H9 (cell line): ENCODE measurements around the gene ADSL. TPM values are rescaled to one million over a fixed set of nuclear protein-coding genes. Genes with fewer than 3 reads are reported as not detected.

Experiments
- DNase-seq: peaks from one replicate; pipeline ENCODE4 v3.0.0-alpha.2; 2017
- H2AFZ ChIP-seq: one replicate; pipeline ENCODE4 v1.6.1; 2013; ENCODE audit warnings: mild to moderate bottlenecking, low read length, control low read depth, moderate library complexity
- H2AK5ac ChIP-seq: 2 replicates; pipeline ENCODE4 v1.6.1; 2013; ENCODE audit warnings: low read length, control low read depth, mixed read lengths; ENCODE audit not compliant: insufficient read length
- H2BK120ac ChIP-seq: one replicate; pipeline ENCODE4 v1.6.1; 2013; ENCODE audit warnings: low read depth, mild to moderate bottlenecking, low read length, control low read depth, inconsistent platforms; ENCODE audit not compliant: poor library complexity, severe bottlenecking
- H2BK12ac ChIP-seq: 2 replicates; pipeline ENCODE4 v1.6.1; 2013; ENCODE audit warnings: low read length, control low read depth, mixed read lengths, low read depth; ENCODE audit not compliant: insufficient read length
- H2BK15ac ChIP-seq: 2 replicates; pipeline ENCODE4 v1.6.1; 2013; ENCODE audit warnings: low read depth, low read length, control low read depth
- H2BK20ac ChIP-seq: one replicate; pipeline ENCODE4 v1.6.1; 2013; ENCODE audit warnings: low read depth, mild to moderate bottlenecking, low read length, control low read depth, inconsistent platforms; ENCODE audit not compliant: poor library complexity, severe bottlenecking
- H2BK5ac ChIP-seq: 2 replicates; pipeline ENCODE4 v1.6.1; 2013; ENCODE audit warnings: low read length, control low read depth, mixed read lengths; ENCODE audit not compliant: insufficient read length
- H3K14ac ChIP-seq: 2 replicates; pipeline ENCODE4 v1.6.1; 2013; ENCODE audit warnings: low read length, control low read depth; ENCODE audit not compliant: insufficient read depth
- H3K18ac ChIP-seq: 2 replicates; pipeline ENCODE4 v1.6.1; 2013; ENCODE audit warnings: low read depth, mild to moderate bottlenecking, mixed read lengths, low read length, control low read depth; ENCODE audit not compliant: insufficient read length
- H3K23ac ChIP-seq: 2 replicates; pipeline ENCODE4 v1.6.1; 2013; ENCODE audit warnings: low read length, control low read depth, mixed read lengths, low read depth; ENCODE audit not compliant: insufficient read length
- H3K23me2 ChIP-seq: 2 replicates; pipeline ENCODE4 v1.6.1; 2013; ENCODE audit warnings: low read depth, mild to moderate bottlenecking, mixed read lengths, low read length, control low read depth; ENCODE audit not compliant: insufficient read length, poor library complexity, severe bottlenecking
- H3K27ac ChIP-seq: 2 replicates; pipeline ENCODE4 v1.5.1; 2013; ENCODE audit warnings: low read length, control low read depth, mixed read lengths, low read depth; ENCODE audit not compliant: insufficient read length
- H3K27me3 ChIP-seq: 2 replicates; pipeline ENCODE4 v1.6.1; 2013; ENCODE audit warnings: low read length, control low read depth, inconsistent platforms; ENCODE audit not compliant: insufficient read depth
- H3K4ac ChIP-seq: 2 replicates; pipeline ENCODE4 v1.6.1; 2013; ENCODE audit warnings: low read depth, mild to moderate bottlenecking, control low read depth, inconsistent platforms, low read length, moderate library complexity
- H3K4me1 ChIP-seq: 2 replicates; pipeline ENCODE4 v1.6.1; 2013; ENCODE audit warnings: low read length, control low read depth, inconsistent platforms; ENCODE audit not compliant: insufficient read depth
- H3K4me2 ChIP-seq: 2 replicates; pipeline ENCODE4 v1.6.1; 2013; ENCODE audit warnings: low read length, control low read depth, mixed read lengths; ENCODE audit not compliant: insufficient read length, insufficient read depth
- H3K56ac ChIP-seq: 2 replicates; pipeline ENCODE4 v1.6.1; 2013; ENCODE audit warnings: low read depth, mild to moderate bottlenecking, mixed read lengths, low read length, control low read depth; ENCODE audit not compliant: insufficient read length
- H3K79me1 ChIP-seq: 2 replicates; pipeline ENCODE4 v1.6.1; 2013; ENCODE audit warnings: low read depth, mild to moderate bottlenecking, moderate library complexity, low read length, control low read depth, inconsistent platforms; ENCODE audit not compliant: insufficient read depth, poor library complexity, severe bottlenecking
- H3K79me2 ChIP-seq: 2 replicates; pipeline ENCODE4 v1.6.1; 2013; ENCODE audit warnings: low read length, control low read depth, inconsistent platforms; ENCODE audit not compliant: insufficient read depth
- H3K9ac ChIP-seq: 2 replicates; pipeline ENCODE4 v1.6.1; 2013; ENCODE audit warnings: low read length, control low read depth, mixed read lengths; ENCODE audit not compliant: insufficient read length; ENCODE audit errors: extremely low read depth
- H3K9me3 ChIP-seq: one replicate; pipeline ENCODE4 v1.6.1; 2013; ENCODE audit warnings: low read depth, low read length, inconsistent platforms; ENCODE audit not compliant: control insufficient read depth
- H3T11ph ChIP-seq: one replicate; pipeline ENCODE4 v1.6.1; 2013; ENCODE audit warnings: mild to moderate bottlenecking, low read length, control low read depth, inconsistent platforms
- H4K20me1 ChIP-seq: one replicate; pipeline ENCODE4 v1.6.1; 2013; ENCODE audit not compliant: control insufficient read depth, insufficient read length, insufficient read depth
- H4K5ac ChIP-seq: 2 replicates; pipeline ENCODE4 v1.6.1; 2013; ENCODE audit warnings: low read depth, mild to moderate bottlenecking, mixed read lengths, low read length, control low read depth; ENCODE audit not compliant: insufficient read length
- H4K8ac ChIP-seq: replicated peaks from 2 replicates; pipeline ENCODE4 v1.6.1; 2013; ENCODE audit warnings: low read length, control low read depth, mixed read lengths, low read depth; ENCODE audit not compliant: insufficient read length
- H4K91ac ChIP-seq: 2 replicates; pipeline ENCODE4 v1.6.1; 2013; ENCODE audit warnings: low read depth, mild to moderate bottlenecking, moderate library complexity, mixed read lengths, low read length, control low read depth; ENCODE audit not compliant: insufficient read length
- H3K27ac Mint-ChIP-seq, 3 experiments: 2 replicates in 2 of 3; 3 replicates in 1 of 3; pipeline ENCODE4 v1.8.0; 2020 to 2021; ENCODE audit warnings: mixed read lengths in 3 of 3, mild to moderate bottlenecking in 1 of 3, moderate library complexity in 1 of 3
- H3K27me3 Mint-ChIP-seq: 2 replicates; pipeline ENCODE4 v1.8.0; 2021; ENCODE audit warnings: low read depth, mild to moderate bottlenecking, moderate library complexity, mixed read lengths
- H3K36me3 Mint-ChIP-seq, 3 experiments: 2 replicates in 2 of 3; 3 replicates in 1 of 3; pipeline ENCODE4 v1.8.0; 2020 to 2021; ENCODE audit warnings: low read depth in 3 of 3, mixed read lengths in 3 of 3; ENCODE audit not compliant: insufficient read depth in 1 of 3
- H3K4me1 Mint-ChIP-seq, 2 experiments: 2 replicates each; pipeline ENCODE4 v1.8.0; 2020; ENCODE audit warnings: mixed read lengths in 2 of 2
- H3K4me3 Mint-ChIP-seq, 2 experiments: 2 replicates in 1 of 2; 3 replicates in 1 of 2; pipeline ENCODE4 v1.8.0; 2020 to 2021; ENCODE audit warnings: mild to moderate bottlenecking in 2 of 2, mixed read lengths in 2 of 2, moderate library complexity in 1 of 2
- H3K9me3 Mint-ChIP-seq, 2 experiments: 2 replicates in 1 of 2; 3 replicates in 1 of 2; pipeline ENCODE4 v1.8.0; 2020; ENCODE audit warnings: mild to moderate bottlenecking in 2 of 2, mixed read lengths in 2 of 2, moderate library complexity in 1 of 2
- CTCF ChIP-seq: fragments of 200-600 bp; sonication (generic); conservative IDR thresholded peaks from 3 replicates; pipeline ENCODE4 v1.8.0; 2021; ENCODE audit warnings: antibody characterized with exemption, mild to moderate bottlenecking
- WGBS: extraction: QIAGEN DNeasy Blood & Tissue Kit; methylation state at CpG from one replicate; pipeline ENCODE4 v1.1.7; 2013; ENCODE audit warnings: missing lambda C conversion rate, low lambda C conversion rate, mixed read lengths; ENCODE audit not compliant: insufficient read length; ENCODE audit errors: extremely low coverage; 5-methylcytosine and 5-hydroxymethylcytosine counted together
- total RNA-seq: library from RNA; stranded (reverse); gene quantifications from 2 replicates; pipeline ENCODE4 v1.2.1, GENCODE V29; 2021

ADSL gene
- total RNA-seq, 1 experiment from 2014 or later = 175 TPM

- Histone ChIP-seq H4K8ac (no peak overlapping the region), H3K4ac (no peak overlapping the region), H3K56ac (no peak overlapping the region), H4K91ac (no peak overlapping the region), H3T11ph (no peak overlapping the region), H3K23ac (no peak overlapping the region), H3K79me1 (no peaks in the 10 kb centered on the region), H2BK5ac (no peak overlapping the region), H2BK12ac (no peak overlapping the region), H3K79me2 (no peaks in the 10 kb centered on the region), H3K18ac (no peak overlapping the region), H2AK5ac (no peak overlapping the region), H2BK15ac (no peak overlapping the region), H2BK120ac (no peak overlapping the region), H4K5ac (no peak overlapping the region), H2BK20ac (no peak overlapping the region), H3K4me1 (no peaks in the 10 kb centered on the region), H3K27ac (no peak overlapping the region), H3K4me2 (no peak overlapping the region), H3K14ac (no peak overlapping the region), H3K27me3 (no peaks in the 10 kb centered on the region), H2AFZ (no peak overlapping the region), H3K9ac (no peak overlapping the region), H3K23me2 (no peaks in the 10 kb centered on the region), H4K20me1 (no peaks in the 10 kb centered on the region), H3K9me3 (no peaks in the 10 kb centered on the region)
- no peak for DNase-seq
- no peaks in the 10 kb centered on the region; the same call in 1 of the 2 replicates for H3K27me3 Mint-ChIP-seq
- H3K4me3 Mint-ChIP-seq = no peak overlapping the region
- H3K36me3 Mint-ChIP-seq = peaks cover 21 to 75% (median 66%) of the 10 kb centered on the region in 3 experiments
- no CpG with 5 or more reads among the region's 32 CpGs for WGBS
- H3K9me3 Mint-ChIP-seq = no peaks in the 10 kb centered on the region
- H3K4me1 Mint-ChIP-seq = no peaks in the 10 kb centered on the region
- TF ChIP-seq CTCF = no peak
- no peak overlapping the region for H3K27ac Mint-ChIP-seq
Measured at GRCh38 chr22:40407831-40408717, 61.8 kb downstream of the ADSL start.
